GM18951 (cell line): ENCODE data around the gene TMEM37.

ENCODE experiments used
- POLR2A ChIP-seq: IDR thresholded peaks from 4 replicates; pipeline ENCODE4 v1.6.1; 2011; ENCODE audit warnings: mild to moderate bottlenecking; ENCODE audit not compliant: insufficient read length, insufficient read depth; ENCODE audit errors: extremely low read depth
- in situ Hi-C: fragments of 300-500 bp; cut with MboI; formaldehyde crosslinking; loops from one replicate; pipeline ENCODE4 v1.12.0; 2022; ENCODE audit warnings: low sequenced_read_pairs, mixed read lengths, inconsistent platforms; ENCODE audit not compliant: unreplicated experiment

TMEM37 gene

GRCh38 chr2:119485336-119486110, 53.9 kb downstream of the TMEM37 start:
- no peak for TF ChIP-seq POLR2A
- in situ Hi-C loops, result no loop called here

DNA sequence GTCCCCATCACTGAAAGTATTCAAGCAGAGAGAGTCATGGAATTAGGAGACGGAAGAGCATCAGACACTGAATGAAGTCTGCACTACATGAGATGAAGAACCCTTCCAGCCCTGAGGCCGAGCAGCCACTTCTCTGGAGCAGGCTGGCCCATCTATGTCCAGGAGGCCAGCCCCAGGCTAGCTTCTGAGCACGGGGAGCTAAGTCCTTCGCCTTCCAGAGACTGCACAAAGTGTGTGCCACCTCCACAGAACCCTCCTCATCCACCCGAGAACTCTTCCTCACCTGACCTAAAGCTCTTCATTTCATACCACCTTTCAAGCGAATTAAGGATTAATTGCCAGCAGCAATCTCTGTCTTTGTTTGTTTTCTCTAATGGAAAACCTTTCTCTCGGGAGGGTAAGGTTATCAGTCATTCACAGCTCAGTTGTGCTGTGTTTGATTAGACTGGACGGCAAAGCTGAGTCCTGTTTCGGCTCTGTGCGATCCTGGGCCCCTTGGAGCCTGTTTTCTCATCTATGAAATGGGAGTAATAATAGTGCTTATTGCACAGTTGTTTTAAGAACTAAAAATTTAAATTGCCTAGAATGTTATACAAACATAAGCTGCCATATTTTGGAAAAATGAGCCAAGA, 54.7 kb downstream of the TMEM37 start:
- no peak for TF ChIP-seq POLR2A
- in situ Hi-C loops, result no loop called here

DNA sequence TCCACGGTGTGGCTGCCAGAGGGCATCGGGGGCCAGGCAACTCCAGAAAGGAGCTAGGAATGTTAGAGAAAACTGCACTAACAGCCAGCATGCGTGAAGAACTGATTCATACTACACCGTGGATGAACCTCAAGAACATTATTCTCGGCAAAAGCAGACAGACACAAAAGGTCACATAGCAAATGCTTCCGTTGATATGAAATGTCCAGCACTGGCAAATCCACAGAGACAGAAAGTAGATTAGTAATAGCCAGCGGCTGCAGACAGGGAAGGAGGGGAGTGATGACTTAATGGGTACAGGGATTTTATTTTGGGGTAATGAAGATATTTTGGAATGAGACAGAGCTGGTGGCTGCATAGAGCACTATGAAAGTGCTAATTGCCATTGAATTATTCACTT, 55.2 kb downstream of the TMEM37 start:
- in situ Hi-C loops, result no loop called here
- TF ChIP-seq POLR2A, result no peak

- in situ Hi-C loops, result no loop called here
- no peak for TF ChIP-seq POLR2A
Measured at GRCh38 chr2:119487434-119488244, 56.0 kb downstream of the TMEM37 start.
